Ovary (tissue), 9 donors: ENCODE results near the gene EIF4H. TPM values are rescaled to one million over a fixed set of nuclear protein-coding genes. Genes with fewer than 3 reads are reported as not detected.

ENCODE experiments used
- DNase-seq, 5 donors: peaks; one replicate each; pipeline ENCODE4 v3.0.0-alpha.2; 2019 to 2020
- H3K27ac ChIP-seq, 2 donors: fragments of 200-600 bp; one replicate each; pipeline versions ENCODE4 v1.5.1 to v1.8.0; 2019 to 2022
- H3K27me3 ChIP-seq: fragments of 200-600 bp; one replicate; pipeline ENCODE4 v1.8.0; 2022
- H3K36me3 ChIP-seq: fragments of 200-600 bp; sonication (generic); one replicate; pipeline ENCODE4 v1.5.1; 2019
- H3K4me1 ChIP-seq: one replicate; pipeline ENCODE4 v1.8.1; 2013; ENCODE audit warnings: mild to moderate bottlenecking, moderate library complexity; ENCODE audit not compliant: insufficient read depth
- H3K4me3 ChIP-seq: fragments of 200-600 bp; sonication (generic); one replicate; pipeline ENCODE4 v1.5.1; 2017
- H3K9me3 ChIP-seq, 2 donors: fragments of 200-600 bp in 1 of 2; sonication (generic) in 1 of 2; one replicate each; pipeline versions ENCODE4 v1.5.1 to v1.8.1; 2013 to 2019; ENCODE audit warnings: mild to moderate bottlenecking in 1 of 2, moderate library complexity in 1 of 2
- EP300 ChIP-seq: sonication (generic); formaldehyde crosslinking; IDR thresholded peaks from one replicate; pipeline ENCODE4 v1.6.1; 2017; ENCODE audit warnings: antibody characterized with exemption
- POLR2A ChIP-seq: fragments of 450-650 bp; IDR thresholded peaks from one replicate; pipeline ENCODE4 v1.6.1; 2017; ENCODE audit warnings: antibody characterized with exemption, mild to moderate bottlenecking, moderate library complexity
- WGBS, 3 donors: extraction: QIAGEN DNeasy Blood & Tissue Kit in 1 of 3; methylation state at CpG; one replicate each; pipeline versions ENCODE4 v1.1.5 to v1.1.7; 2013 to 2017; 5-methylcytosine and 5-hydroxymethylcytosine counted together
- intact Hi-C, 4 donors: fragments of 100-400 bp; cut with DNase I; formaldehyde crosslinking; loops; one replicate each; pipeline versions ENCODE4 v1.11.0 to v1.15.1; 2022 to 2023
- polyA plus RNA-seq, 2 donors: library from polyadenylated mRNA; stranded (reverse); fragments of 200-250 nt in 1 of 2; fragments of 350-450 nt in 1 of 2; fragmentation: Illumina TruSeq in 1 of 2; extraction: RNeasy Lipid Tissue Mini Kit (QIAGEN cat#74804) in 1 of 2; gene quantifications; one replicate each; pipeline ENCODE4 v1.2.3, GENCODE V29; 2013 to 2014
- total RNA-seq, 7 donors: library from RNA; depleted of rRNA in 2 of 7; stranded (reverse); fragments of >200 nt in 2 of 7; fragmentation: NEBNext Ultra II Directional in 3 of 7; extraction: Animal tissue kit (Norgen Biotek cat#: 25700) in 3 of 7; gene quantifications; one replicate each; pipeline versions ENCODE4 v1.1.0 to v1.2.4, GENCODE V29; 2016 to 2023
- TF ChIP-seq, protein P1 (sequence below), 3 donors: fragments of 450-650 bp in 2 of 3; fragments of 200-600 bp in 1 of 3; IDR thresholded peaks; one replicate each; pipeline versions ENCODE4 v1.5.1 to v1.8.0; 2016 to 2022; ENCODE audit warnings: antibody characterized with exemption in 3 of 3, mild to moderate bottlenecking in 1 of 3
- donor health status: DM: no; HTN: no; CAD: no; lungs with moderate emphysema.
- donor health status: DM: no; HTN: no; CAD: no.
- donor health status: Bipolar disorder and iron deficiency.
- donor health status: DM: yes; HTN: yes; CAD: no.
- donor health status: DM: no; HTN: no; CAD: no.
- donor health status: DM: yes; HTN: yes; CAD: no.

EIF4H gene
- total and polyA plus RNA-seq, 9 donors, result 151 to 301 (median 260) TPM

GRCh38 chr7:74228951-74229900 is 55.1 kb downstream of the EIF4H start:
- Histone ChIP-seq H3K4me1 (peaks cover under 1% of the 10 kb centered on the region), H3K27ac (no peak overlapping the region), H3K9me3 (no peaks in the 10 kb centered on the region), H3K27me3 (no peaks in the 10 kb centered on the region), H3K36me3 (no peaks in the 10 kb centered on the region), H3K4me3 (no peak overlapping the region)
- intact Hi-C loops, result no loop called here
- TF ChIP-seq, protein P1, sequence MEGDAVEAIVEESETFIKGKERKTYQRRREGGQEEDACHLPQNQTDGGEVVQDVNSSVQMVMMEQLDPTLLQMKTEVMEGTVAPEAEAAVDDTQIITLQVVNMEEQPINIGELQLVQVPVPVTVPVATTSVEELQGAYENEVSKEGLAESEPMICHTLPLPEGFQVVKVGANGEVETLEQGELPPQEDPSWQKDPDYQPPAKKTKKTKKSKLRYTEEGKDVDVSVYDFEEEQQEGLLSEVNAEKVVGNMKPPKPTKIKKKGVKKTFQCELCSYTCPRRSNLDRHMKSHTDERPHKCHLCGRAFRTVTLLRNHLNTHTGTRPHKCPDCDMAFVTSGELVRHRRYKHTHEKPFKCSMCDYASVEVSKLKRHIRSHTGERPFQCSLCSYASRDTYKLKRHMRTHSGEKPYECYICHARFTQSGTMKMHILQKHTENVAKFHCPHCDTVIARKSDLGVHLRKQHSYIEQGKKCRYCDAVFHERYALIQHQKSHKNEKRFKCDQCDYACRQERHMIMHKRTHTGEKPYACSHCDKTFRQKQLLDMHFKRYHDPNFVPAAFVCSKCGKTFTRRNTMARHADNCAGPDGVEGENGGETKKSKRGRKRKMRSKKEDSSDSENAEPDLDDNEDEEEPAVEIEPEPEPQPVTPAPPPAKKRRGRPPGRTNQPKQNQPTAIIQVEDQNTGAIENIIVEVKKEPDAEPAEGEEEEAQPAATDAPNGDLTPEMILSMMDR (IDR thresholded peaks at IDR 0.05), result no peak
- TF ChIP-seq EP300, result no peak
- TF ChIP-seq POLR2A, result no peak
- no peak for DNase-seq
- 93 to 97% (median 96%) methylated on average over 9 of the region's 9 CpGs for whole genome bisulfite sequencing, 3 donors

- Histone ChIP-seq H3K36me3 (no peaks in the 10 kb centered on the region), H3K9me3 (no peaks in the 10 kb centered on the region), H3K4me3 (no peak overlapping the region), H3K27me3 (no peaks in the 10 kb centered on the region), H3K27ac (no peak overlapping the region), H3K4me1 (no peaks in the 10 kb centered on the region)
- TF ChIP-seq EP300 (no peak), POLR2A (no peak)
- TF ChIP-seq, protein P1 (IDR thresholded peaks at IDR 0.05), result no peak
- no peak for DNase-seq
- WGBS, 3 donors, result 93 to 95% (median 95%) methylated on average over 15 of the region's 15 CpGs
- intact Hi-C loops, result no loop called here
These were observed 56.5 kb downstream of the EIF4H start for GRCh38 chr7:74230446-74231231.

DNA sequence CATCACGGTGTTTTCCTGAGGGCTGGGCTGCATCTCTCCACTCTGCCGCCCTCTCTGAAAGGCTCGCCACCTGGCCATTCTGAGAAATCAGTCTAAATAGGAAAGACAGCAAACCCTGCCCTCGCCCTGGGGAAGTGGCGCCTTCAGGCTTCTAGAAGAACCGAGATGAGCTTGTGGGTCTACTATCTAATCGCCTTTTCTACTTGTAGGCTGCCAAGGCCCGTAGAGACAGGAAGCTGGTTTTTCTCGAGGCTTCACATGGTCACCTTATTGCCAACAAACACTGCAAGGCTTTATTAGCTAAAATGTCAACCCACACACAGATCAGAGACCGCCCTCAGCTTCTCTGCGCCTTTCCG is 57.1 kb downstream of the EIF4H start:
- no peak overlapping the region for H3K4me3 ChIP-seq
- H3K27me3 ChIP-seq, result no peaks in the 10 kb centered on the region
- no peak for TF ChIP-seq EP300
- TF ChIP-seq POLR2A, result no peak
- TF ChIP-seq, protein P1 (IDR thresholded peaks at IDR 0.05), result no peak
- no peaks in the 10 kb centered on the region for H3K9me3 ChIP-seq
- H3K27ac ChIP-seq, result no peak overlapping the region
- H3K4me1 ChIP-seq, result no peaks in the 10 kb centered on the region
- WGBS, 3 donors, result 90 to 95% (median 91%) methylated on average over 12 of the region's 12 CpGs
- intact Hi-C loops, result no loop called here
- DNase-seq, result no peak
- no peaks in the 10 kb centered on the region for H3K36me3 ChIP-seq

DNA sequence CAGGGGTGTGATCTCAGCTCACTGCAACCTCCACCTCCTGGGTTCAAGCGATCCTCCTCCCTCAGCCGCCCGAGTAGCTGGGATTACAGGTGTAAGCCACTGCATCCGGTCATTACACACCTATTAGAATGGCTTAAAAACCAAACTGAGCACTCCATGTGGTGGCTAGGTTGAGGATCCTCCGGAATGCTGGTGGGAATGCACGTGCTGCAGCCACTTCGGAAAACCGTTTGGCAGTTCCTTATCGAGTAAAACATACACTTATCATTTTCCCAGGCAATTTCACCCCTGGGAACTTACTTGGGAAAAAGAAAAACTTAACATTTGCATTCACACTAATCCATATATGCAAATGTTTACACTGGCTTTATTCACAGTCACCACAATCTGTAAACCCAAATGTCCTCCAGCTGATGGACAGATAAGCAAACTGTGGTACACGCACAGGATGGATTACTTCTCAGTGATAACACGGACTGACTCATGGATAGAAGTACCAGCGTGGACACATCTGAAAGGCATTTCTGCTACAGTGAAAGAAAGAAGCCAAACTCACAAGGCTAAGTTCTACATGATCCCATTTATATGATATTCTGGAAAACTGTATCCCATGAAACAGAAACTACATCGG is 59.6 kb downstream of the EIF4H start:
- intact Hi-C loops, result no loop called here
- TF ChIP-seq, protein P1 (IDR thresholded peaks at IDR 0.05), result no peak
- TF ChIP-seq EP300 (no peak), POLR2A (no peak)

More for the DNA sequence above, 59.6 kb downstream of the EIF4H start:
- H3K9me3 ChIP-seq, result no peaks in the 10 kb centered on the region
- H3K27me3 ChIP-seq, result no peaks in the 10 kb centered on the region
- H3K36me3 ChIP-seq, result no peaks in the 10 kb centered on the region
- H3K4me1 ChIP-seq, result no peaks in the 10 kb centered on the region
- no peak overlapping the region for H3K27ac ChIP-seq
- DNase-seq, result no peak
- 78 to 85% (median 82%) methylated on average over 13 of the region's 13 CpGs for WGBS, 3 donors
- H3K4me3 ChIP-seq, result no peak overlapping the region
